K562 (cell line): ENCODE results near the gene TRABD2B. TPM values are rescaled to one million over a fixed set of nuclear protein-coding genes. Genes with fewer than 3 reads are reported as not detected.
A peak's percentile ranks its signal among the peaks of the same experiment; 100 is the strongest.

Source experiments
- ATAC-seq: fragments of 200-7000 bp; cut with Tn5 transposase; 3 replicates; pipeline ENCODE4 v1.9.1; 2020; ENCODE audit warnings: moderate library complexity
- BruUV-seq: library from RNA; stranded (reverse); fragments of 400-500 nt; replicated peaks from 2 replicates; lab custom pipeline; 2021; lab: Mats Ljungman, UMichigan
- CTCF ChIA-PET: fragments of 300-600 bp; formaldehyde crosslinking; extraction: SDS; loops from one replicate; lab custom pipeline; 2021; ENCODE audit warnings: low intra/inter-chr PET ratio; lab: Yijun Ruan, JAX
- POLR2A ChIA-PET: fragments of 300-600, 350-650 bp; sonication (Branson Sonifier 250); formaldehyde crosslinking; extraction: SDS; loops from one replicate; lab custom pipeline; 2021; ENCODE audit warnings: antibody characterized with exemption, inconsistent platforms; lab: Yijun Ruan, JAX
- DNase-seq, 4 experiments: peaks; one replicate each; pipeline versions ENCODE4 v3.0.0 to v3.0.0-alpha.2; 2011 to 2018; ENCODE audit warnings: low spot score in 3 of 4, mixed read lengths in 3 of 4; ENCODE audit errors: extremely low read depth in 1 of 4
- FAIRE-seq: peaks from 2 replicates; lab custom pipeline; 2011; peaks lifted over from hg19 to GRCh38; lab: Jason Lieb, UNC
- H2AFZ ChIP-seq: 2 replicates; pipeline ENCODE4 v1.6.0; 2011; ENCODE audit warnings: low read depth, low read length, control low read depth, inconsistent platforms
- H3K27ac ChIP-seq: fragments of 200-600 bp; 3 replicates; pipeline ENCODE4 v1.8.0; 2011; ENCODE audit warnings: low read depth, mild to moderate bottlenecking, control low read depth, inconsistent platforms, low read length, moderate library complexity, mixed read lengths; ENCODE audit errors: extremely low read depth
- H3K27me3 ChIP-seq, 2 experiments: fragments of 300-600 bp in 1 of 2; 2 replicates in 1 of 2; 3 replicates in 1 of 2; pipeline versions ENCODE4 v1.6.0 to v1.8.0; 2011; ENCODE audit warnings: inconsistent platforms in 2 of 2, low read length in 2 of 2, mild to moderate bottlenecking in 1 of 2, mixed read lengths in 1 of 2, moderate library complexity in 1 of 2; ENCODE audit not compliant: control insufficient read depth in 2 of 2, insufficient read depth in 2 of 2
- H3K36me3 ChIP-seq: fragments of 300-600 bp; 3 replicates; pipeline ENCODE4 v1.8.0; 2011; ENCODE audit warnings: mild to moderate bottlenecking, low read length, inconsistent platforms; ENCODE audit not compliant: control insufficient read depth, insufficient read depth
- H3K4me1 ChIP-seq, 2 experiments: fragments of 200-600 bp in 1 of 2; replicated peaks in 1 of 2; 2 replicates in 1 of 2; 3 replicates in 1 of 2; pipeline versions ENCODE4 v1.5.1 to v1.8.0; 2011; ENCODE audit warnings: inconsistent platforms in 2 of 2, low read length in 2 of 2, mild to moderate bottlenecking in 1 of 2, mixed read lengths in 1 of 2, moderate library complexity in 1 of 2; ENCODE audit not compliant: control insufficient read depth in 2 of 2, insufficient read depth in 2 of 2
- H3K4me2 ChIP-seq: 2 replicates; pipeline ENCODE4 v1.6.1; 2011; ENCODE audit warnings: low read length, control low read depth, inconsistent platforms, mixed read lengths; ENCODE audit not compliant: insufficient read depth
- H3K4me3 ChIP-seq: fragments of 200-600 bp; sonication (generic), shearing (Covaris generic); 2 replicates; pipeline ENCODE4 v1.5.1; 2016; ENCODE audit warnings: control low read depth, inconsistent platforms
- H3K79me2 ChIP-seq: fragments of 200-600 bp; 3 replicates; pipeline ENCODE4 v1.8.0; 2011; ENCODE audit warnings: low read length, inconsistent platforms; ENCODE audit not compliant: control insufficient read depth, insufficient read depth
- H3K9ac ChIP-seq, 2 experiments: 2 replicates each; pipeline versions ENCODE4 v1.6.0 to v1.6.1; 2011; ENCODE audit warnings: low read depth in 2 of 2, low read length in 2 of 2, control low read depth in 1 of 2, inconsistent platforms in 1 of 2, mild to moderate bottlenecking in 1 of 2, mixed read lengths in 1 of 2; ENCODE audit not compliant: insufficient read depth in 1 of 2
- H3K9me1 ChIP-seq: one replicate; pipeline ENCODE4 v1.6.0; 2011; ENCODE audit warnings: inconsistent platforms, mild to moderate bottlenecking, low read length, moderate library complexity; ENCODE audit not compliant: control insufficient read depth, insufficient read depth
- H3K9me3 ChIP-seq: replicated peaks from 2 replicates; pipeline ENCODE4 v1.5.1; 2011; ENCODE audit warnings: low read depth, low read length, inconsistent platforms; ENCODE audit not compliant: control insufficient read depth, insufficient read depth
- H4K20me1 ChIP-seq: replicated peaks from 2 replicates; pipeline ENCODE4 v1.6.1; 2011; ENCODE audit warnings: low read length, inconsistent platforms, mixed read lengths; ENCODE audit not compliant: control insufficient read depth, insufficient read depth
- BRD4 ChIP-seq: fragments of 200-600 bp; sonication (generic); IDR thresholded peaks from 2 replicates; pipeline ENCODE4 v1.6.1; 2017; ENCODE audit warnings: inconsistent platforms
- DPF2 ChIP-seq: fragments of 450-650 bp; IDR thresholded peaks from 2 replicates; pipeline ENCODE4 v1.6.1; 2016
- FIP1L1 ChIP-seq: fragments of 200-400 bp; formaldehyde crosslinking; IDR thresholded peaks from 2 replicates; pipeline ENCODE4 v1.6.1; 2018; ENCODE audit warnings: mild to moderate bottlenecking, low read depth, low read length; ENCODE audit not compliant: poor library complexity, severe bottlenecking
- HNRNPL ChIP-seq: fragments of 200-400 bp; formaldehyde crosslinking; IDR thresholded peaks from 2 replicates; pipeline ENCODE4 v1.6.1; 2017; ENCODE audit warnings: low read depth, mild to moderate bottlenecking, low read length
- PPARD ChIP-seq: fragments of 250-450 bp; sonication (Bioruptor Pico); IDR thresholded peaks from 2 replicates; pipeline ENCODE4 v1.8.0; 2022; ENCODE audit warnings: inconsistent platforms, mild to moderate bottlenecking, moderate library complexity
- PTBP1 ChIP-seq: fragments of 200-400 bp; formaldehyde crosslinking; IDR thresholded peaks from 2 replicates; pipeline ENCODE4 v1.6.1; 2017; ENCODE audit warnings: low read depth, low read length
- RBM25 ChIP-seq: fragments of 200-400 bp; formaldehyde crosslinking; IDR thresholded peaks from 2 replicates; pipeline ENCODE4 v1.6.1; 2018; ENCODE audit warnings: low read length, low read depth, moderate library complexity; ENCODE audit not compliant: severe bottlenecking
- SUPT5H ChIP-seq: fragments of 450-650 bp; IDR thresholded peaks from 2 replicates; pipeline ENCODE4 v1.6.1; 2016
- TFAM ChIP-seq: fragments of 250-450 bp; sonication (Bioruptor Pico); conservative IDR thresholded peaks from 2 replicates; pipeline ENCODE4 v1.5.0; 2021; ENCODE audit warnings: mild to moderate bottlenecking, moderate library complexity
- ZKSCAN3 ChIP-seq: fragments of 250-450 bp; sonication (Bioruptor Pico); IDR thresholded peaks from 2 replicates; pipeline ENCODE4 v1.4.0; 2020
- ZNF778 ChIP-seq: fragments of 450-650 bp; formaldehyde crosslinking; IDR thresholded peaks from 2 replicates; pipeline ENCODE4 v1.4.0; 2020; ENCODE audit warnings: mild to moderate bottlenecking, moderate library complexity
- WGBS: fragments of 100-300 bp; shearing (Covaris generic); methylation state at CpG from one replicate; pipeline ENCODE4 v1.1.6; 2016; ENCODE audit warnings: low coverage, mixed read lengths; ENCODE audit not compliant: insufficient coverage; ENCODE audit errors: missing lambda C conversion rate; 5-methylcytosine and 5-hydroxymethylcytosine counted together
- in situ Hi-C: fragments of 300-500 bp; cut with MboI; formaldehyde crosslinking; loops from 4 replicates; pipeline ENCODE4 v1.15.0; 2018; ENCODE audit warnings: inconsistent platforms, mixed read lengths
- intact Hi-C: fragments of 100-400 bp; cut with micrococcal nuclease; formaldehyde crosslinking; loops from 2 replicates; pipeline ENCODE4 v1.14.2; 2022
- polyA plus RNA-seq, 8 experiments: library from polyadenylated mRNA; depleted of rRNA in 4 of 8; stranded (reverse) in 5 of 8; unstranded in 3 of 8; fragments of >200 nt; fragmentation: Nextera tagmentation in 2 of 8; fragmentation: Illumina TruSeq in 1 of 8; extraction: Ambion mirVana in 2 of 8; extraction: Trizol in 1 of 8; gene quantifications; 2 replicates each; pipeline versions ENCODE4 v1.2.1 to v1.2.3, GENCODE V29; 2011 to 2014; ENCODE audit warnings: inconsistent platforms in 1 of 8, missing spikeins in 1 of 8
- total RNA-seq, 7 experiments: library from RNA; depleted of rRNA in 6 of 7; stranded (reverse); fragments of >200 nt in 6 of 7; fragmentation: Illumina TruSeq in 2 of 7; extraction: Trizol in 2 of 7; gene quantifications; 2 replicates each; pipeline versions ENCODE4 v1.2.1 to v1.2.3, GENCODE V29; 2011 to 2021; ENCODE audit warnings: low replicate concordance in 1 of 7
- TF ChIP-seq, protein P1 (sequence below): fragments of 450-650 bp; formaldehyde crosslinking; IDR thresholded peaks from 2 replicates; pipeline ENCODE4 v1.4.0; 2020; ENCODE audit warnings: mild to moderate bottlenecking, mixed read lengths
- TF ChIP-seq, protein P2 (sequence below): fragments of 250-450 bp; sonication (Bioruptor Pico); IDR thresholded peaks from 2 replicates; pipeline ENCODE4 v1.4.0; 2020; ENCODE audit warnings: mild to moderate bottlenecking

The TRABD2B gene
- total and polyA plus RNA-seq, 9 of the 15 experiments (the other 6 are each of a cell fraction or from before 2014, with no cell fraction given), result not detected

DNA sequence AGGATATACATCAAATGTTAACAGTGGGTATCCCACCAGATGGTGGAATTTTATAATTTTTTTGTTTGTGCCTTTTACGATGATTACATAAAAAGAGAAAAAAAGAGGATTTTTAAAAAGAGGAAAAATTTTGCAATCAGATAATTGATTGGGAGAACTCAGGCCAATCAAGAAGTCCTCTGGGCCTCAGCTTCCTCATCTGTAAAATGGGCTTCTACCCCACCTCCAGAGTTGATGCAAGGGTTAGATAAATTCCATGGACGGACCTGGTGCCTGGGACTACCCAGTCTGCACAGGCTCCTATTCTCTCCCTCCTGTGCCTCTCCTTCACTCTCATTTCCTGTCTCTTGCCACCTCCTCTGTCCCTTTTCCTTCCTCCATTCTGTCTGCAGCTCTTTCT, 88.9 kb downstream of the TRABD2B start:
- Histone ChIP-seq H3K27me3 (peaks cover 8 to 16% of the 10 kb centered on the region in 2 experiments; a peak in 3 of 5 replicates), H3K27ac (no peak overlapping the region), H3K4me1 (no peaks in the 10 kb centered on the region), H4K20me1 (0 out of 2 replicates have a peak, but pooled peaks cover 4% of the 10 kb centered on the region), H3K9ac (no peak overlapping the region), H3K4me2 (no peak overlapping the region), H3K9me3 (no peaks in the 10 kb centered on the region), H3K4me3 (no peak overlapping the region), H3K9me1 (no peaks in the 10 kb centered on the region), H2AFZ (no peak overlapping the region), H3K36me3 (no peaks in the 10 kb centered on the region), H3K79me2 (no peaks in the 10 kb centered on the region)
- in situ Hi-C loops, result no loop called here
- TF ChIP-seq TFAM (CRISPR knock-in tag), result no peak
- TF ChIP-seq RBM25, result peak; percentile 86
- DNase-seq, result no peak
- BruUV-seq, result no TSS peak
- FAIRE-seq, result no peak
- no peak for ATAC-seq
- ChIA-PET POLR2A (interaction anchor here (1.0 kb wide), 1 partner anchor 14 kb away, joined by 3 read pairs; no protein-coding TSS in a partner anchor), CTCF (no interaction called here)
- intact Hi-C loops, result no loop called here
- 0% methylated on average over 2 of the region's 2 CpGs for WGBS

DNA sequence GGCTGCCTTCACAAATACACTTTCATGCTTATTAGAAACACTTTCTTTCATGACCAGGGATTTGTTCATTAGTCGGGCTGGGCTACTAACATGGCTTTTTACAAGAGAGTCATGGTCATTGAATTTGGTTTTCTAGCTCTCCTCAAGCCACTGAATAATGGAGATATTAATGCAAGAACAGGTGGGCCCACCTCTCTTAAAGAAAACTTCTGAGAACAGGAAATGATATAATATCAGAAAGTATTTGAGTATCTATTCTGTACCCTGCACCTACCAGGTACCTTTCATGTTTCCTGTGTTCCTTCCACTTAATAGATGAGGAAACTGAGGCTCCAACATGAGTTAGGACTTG, 90.0 kb downstream of the TRABD2B start:
- H3K36me3 ChIP-seq, result no peaks in the 10 kb centered on the region
- ChIA-PET CTCF (no interaction called here), POLR2A (no interaction called here)
- FAIRE-seq (no peak), DNase-seq (no peak), ATAC-seq (no peak)
- H3K27me3 ChIP-seq, result peaks cover 8 to 9% of the 10 kb centered on the region in 2 experiments; a peak in 3 of 5 replicates
- H3K9me1 ChIP-seq, result no peaks in the 10 kb centered on the region
- no peak overlapping the region for H3K9ac ChIP-seq
- no peak overlapping the region for H3K27ac ChIP-seq
- H2AFZ ChIP-seq, result no peak overlapping the region
- H3K4me2 ChIP-seq, result no peak overlapping the region
- WGBS, result 0% methylated on average over 1 of the region's 1 CpG
- BruUV-seq, result no TSS peak
- in situ Hi-C loops, result no loop called here
- TF ChIP-seq SUPT5H (no peak), FIP1L1 (no peak), BRD4 (no peak), ZKSCAN3 (CRISPR knock-in tag) (no peak), PTBP1 (no peak), DPF2 (no peak), PPARD (CRISPR knock-in tag) (no peak), ZNF778 (CRISPR knock-in tag) (no peak), HNRNPL (no peak)
- TF ChIP-seq, protein P1, sequence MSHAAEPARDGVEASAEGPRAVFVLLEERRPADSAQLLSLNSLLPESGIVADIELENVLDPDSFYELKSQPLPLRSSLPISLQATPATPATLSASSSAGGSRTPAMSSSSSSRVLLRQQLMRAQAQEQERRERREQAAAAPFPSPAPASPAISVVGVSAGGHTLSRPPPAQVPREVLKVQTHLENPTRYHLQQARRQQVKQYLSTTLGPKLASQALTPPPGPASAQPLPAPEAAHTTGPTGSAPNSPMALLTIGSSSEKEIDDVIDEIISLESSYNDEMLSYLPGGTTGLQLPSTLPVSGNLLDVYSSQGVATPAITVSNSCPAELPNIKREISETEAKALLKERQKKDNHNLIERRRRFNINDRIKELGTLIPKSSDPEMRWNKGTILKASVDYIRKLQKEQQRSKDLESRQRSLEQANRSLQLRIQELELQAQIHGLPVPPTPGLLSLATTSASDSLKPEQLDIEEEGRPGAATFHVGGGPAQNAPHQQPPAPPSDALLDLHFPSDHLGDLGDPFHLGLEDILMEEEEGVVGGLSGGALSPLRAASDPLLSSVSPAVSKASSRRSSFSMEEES (CRISPR knock-in tag), result no peak
- TF ChIP-seq, protein P2, sequence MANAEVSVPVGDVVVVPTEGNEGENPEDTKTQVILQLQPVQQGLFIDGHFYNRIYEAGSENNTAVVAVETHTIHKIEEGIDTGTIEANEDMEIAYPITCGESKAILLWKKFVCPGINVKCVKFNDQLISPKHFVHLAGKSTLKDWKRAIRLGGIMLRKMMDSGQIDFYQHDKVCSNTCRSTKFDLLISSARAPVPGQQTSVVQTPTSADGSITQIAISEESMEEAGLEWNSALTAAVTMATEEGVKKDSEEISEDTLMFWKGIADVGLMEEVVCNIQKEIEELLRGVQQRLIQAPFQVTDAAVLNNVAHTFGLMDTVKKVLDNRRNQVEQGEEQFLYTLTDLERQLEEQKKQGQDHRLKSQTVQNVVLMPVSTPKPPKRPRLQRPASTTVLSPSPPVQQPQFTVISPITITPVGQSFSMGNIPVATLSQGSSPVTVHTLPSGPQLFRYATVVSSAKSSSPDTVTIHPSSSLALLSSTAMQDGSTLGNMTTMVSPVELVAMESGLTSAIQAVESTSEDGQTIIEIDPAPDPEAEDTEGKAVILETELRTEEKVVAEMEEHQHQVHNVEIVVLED (CRISPR knock-in tag), result no peak
- no peaks in the 10 kb centered on the region for H3K79me2 ChIP-seq
- intact Hi-C loops, result no loop called here
- no peaks in the 10 kb centered on the region for H4K20me1 ChIP-seq
- H3K4me3 ChIP-seq, result no peak overlapping the region
- H3K9me3 ChIP-seq, result no peaks in the 10 kb centered on the region
- no peaks in the 10 kb centered on the region for H3K4me1 ChIP-seq
